K562 (cell line): ENCODE data around the gene ECSCR. TPM values are rescaled to one million over a fixed set of nuclear protein-coding genes. Genes with fewer than 3 reads are reported as not detected.

Experiments
- CEBPG ChIP-seq, 3 experiments: fragments of 200-800 bp in 1 of 3; sonication (Bioruptor generic) in 1 of 3; sonication (generic) in 1 of 3; formaldehyde crosslinking in 1 of 3; IDR thresholded peaks in 2 of 3; conservative IDR thresholded peaks in 1 of 3; 2 replicates each; pipeline versions ENCODE4 v1.6.1 to v1.8.0; 2016 to 2022; ENCODE audit warnings: missing compliant biosample characterization in 2 of 3, missing genetic modification characterization in 2 of 3, mild to moderate bottlenecking in 1 of 3, missing genetic modification reagents in 1 of 3
- CXXC5 ChIP-seq: fragments of 250-450 bp; sonication (Bioruptor Pico); IDR thresholded peaks from 2 replicates; pipeline ENCODE4 v1.8.0; 2022; ENCODE audit warnings: inconsistent platforms, mild to moderate bottlenecking, moderate library complexity
- DPF2 ChIP-seq: fragments of 450-650 bp; IDR thresholded peaks from 2 replicates; pipeline ENCODE4 v1.6.1; 2016
- ETV1 ChIP-seq: fragments of 450-650 bp; conservative IDR thresholded peaks from 2 replicates; pipeline ENCODE4 v1.6.1; 2016; ENCODE audit warnings: missing genetic modification characterization, control low read depth, low read depth, missing compliant biosample characterization
- FOXJ2 ChIP-seq: fragments of 200-800 bp; sonication (Bioruptor generic); IDR thresholded peaks from 2 replicates; pipeline ENCODE4 v1.6.1; 2016; ENCODE audit warnings: missing genetic modification characterization, missing compliant biosample characterization
- FOXK2 ChIP-seq, 2 experiments: fragments of 450-650 bp; IDR thresholded peaks in 1 of 2; conservative IDR thresholded peaks in 1 of 2; 2 replicates each; pipeline ENCODE4 v1.6.1; 2016; ENCODE audit warnings: low read depth in 2 of 2, mild to moderate bottlenecking in 1 of 2
- FOXM1 ChIP-seq, 2 experiments: fragments of 450-650 bp in 1 of 2; sonication (generic) in 1 of 2; formaldehyde crosslinking in 1 of 2; IDR thresholded peaks; 2 replicates each; pipeline versions ENCODE4 v1.6.1 to v1.9.0; 2017 to 2022; ENCODE audit warnings: low read depth in 2 of 2, mild to moderate bottlenecking in 2 of 2, missing genetic modification reagents in 1 of 2, moderate library complexity in 1 of 2
- NRF1 ChIP-seq, 2 experiments: fragments of 450-650 bp; IDR thresholded peaks in 1 of 2; conservative IDR thresholded peaks in 1 of 2; 2 replicates each; pipeline ENCODE4 v1.6.1; 2014; ENCODE audit warnings: mild to moderate bottlenecking in 2 of 2
- RAD21 ChIP-seq, 2 experiments: fragments of 250-450 bp in 1 of 2; fragments of 450-650 bp in 1 of 2; sonication (Bioruptor Pico) in 1 of 2; formaldehyde crosslinking in 1 of 2; IDR thresholded peaks in 1 of 2; conservative IDR thresholded peaks in 1 of 2; 2 replicates each; pipeline versions ENCODE4 v1.4.0 to v1.8.0; 2020 to 2022; ENCODE audit warnings: mild to moderate bottlenecking in 2 of 2, moderate library complexity in 1 of 2
- STAT5B ChIP-seq: fragments of 250-450 bp; sonication (Bioruptor Pico); IDR thresholded peaks from 2 replicates; pipeline ENCODE4 v1.8.0; 2021; ENCODE audit warnings: mild to moderate bottlenecking, inconsistent platforms
- ZNF778 ChIP-seq: fragments of 450-650 bp; formaldehyde crosslinking; IDR thresholded peaks from 2 replicates; pipeline ENCODE4 v1.4.0; 2020; ENCODE audit warnings: mild to moderate bottlenecking, moderate library complexity
- polyA plus RNA-seq, 8 experiments: library from polyadenylated mRNA; depleted of rRNA in 4 of 8; stranded (reverse) in 5 of 8; unstranded in 3 of 8; fragments of >200 nt; fragmentation: Nextera tagmentation in 2 of 8; fragmentation: Illumina TruSeq in 1 of 8; extraction: Ambion mirVana in 2 of 8; extraction: Trizol in 1 of 8; gene quantifications; 2 replicates each; pipeline versions ENCODE4 v1.2.1 to v1.2.3, GENCODE V29; 2011 to 2014; ENCODE audit warnings: inconsistent platforms in 1 of 8, missing spikeins in 1 of 8
- total RNA-seq, 7 experiments: library from RNA; depleted of rRNA in 6 of 7; stranded (reverse); fragments of >200 nt in 6 of 7; fragmentation: Illumina TruSeq in 2 of 7; extraction: Trizol in 2 of 7; gene quantifications; 2 replicates each; pipeline versions ENCODE4 v1.2.1 to v1.2.3, GENCODE V29; 2011 to 2021; ENCODE audit warnings: low replicate concordance in 1 of 7
- TF ChIP-seq, protein P1 (sequence below): fragments of 450-650 bp; IDR thresholded peaks from 2 replicates; pipeline ENCODE4 v1.6.1; 2016; ENCODE audit warnings: borderline replicate concordance
- TF ChIP-seq, protein P2 (sequence below): fragments of 250-450 bp; sonication (Bioruptor Pico); IDR thresholded peaks from 2 replicates; pipeline ENCODE4 v1.4.0; 2020; ENCODE audit warnings: mild to moderate bottlenecking
- TF ChIP-seq, protein P3 (sequence below): fragments of 250-450 bp; sonication (Bioruptor Pico); IDR thresholded peaks from 2 replicates; pipeline ENCODE4 v1.5.0; 2021
- TF ChIP-seq, protein P4 (sequence below): fragments of 450-650 bp; IDR thresholded peaks from 2 replicates; pipeline ENCODE4 v1.6.1; 2016; ENCODE audit warnings: mild to moderate bottlenecking
- TF ChIP-seq, protein P5 (sequence below), 2 experiments: IDR thresholded peaks; 2 replicates each; pipeline ENCODE4 v1.6.1; 2011; ENCODE audit warnings: borderline replicate concordance in 1 of 2, control low read depth in 1 of 2, low read depth in 1 of 2, low read length in 1 of 2, mild to moderate bottlenecking in 1 of 2, mixed read lengths in 1 of 2, moderate library complexity in 1 of 2; ENCODE audit not compliant: insufficient read depth in 1 of 2, insufficient read length in 1 of 2, poor library complexity in 1 of 2, severe bottlenecking in 1 of 2; ENCODE audit errors: extremely low read depth in 1 of 2

Gene ECSCR
- total and polyA plus RNA-seq, 9 of the 15 experiments (the other 6 are each of a cell fraction or from before 2014, with no cell fraction given) = 0.10 to 0.25 (median 0.13) TPM; not detected in 6

DNA sequence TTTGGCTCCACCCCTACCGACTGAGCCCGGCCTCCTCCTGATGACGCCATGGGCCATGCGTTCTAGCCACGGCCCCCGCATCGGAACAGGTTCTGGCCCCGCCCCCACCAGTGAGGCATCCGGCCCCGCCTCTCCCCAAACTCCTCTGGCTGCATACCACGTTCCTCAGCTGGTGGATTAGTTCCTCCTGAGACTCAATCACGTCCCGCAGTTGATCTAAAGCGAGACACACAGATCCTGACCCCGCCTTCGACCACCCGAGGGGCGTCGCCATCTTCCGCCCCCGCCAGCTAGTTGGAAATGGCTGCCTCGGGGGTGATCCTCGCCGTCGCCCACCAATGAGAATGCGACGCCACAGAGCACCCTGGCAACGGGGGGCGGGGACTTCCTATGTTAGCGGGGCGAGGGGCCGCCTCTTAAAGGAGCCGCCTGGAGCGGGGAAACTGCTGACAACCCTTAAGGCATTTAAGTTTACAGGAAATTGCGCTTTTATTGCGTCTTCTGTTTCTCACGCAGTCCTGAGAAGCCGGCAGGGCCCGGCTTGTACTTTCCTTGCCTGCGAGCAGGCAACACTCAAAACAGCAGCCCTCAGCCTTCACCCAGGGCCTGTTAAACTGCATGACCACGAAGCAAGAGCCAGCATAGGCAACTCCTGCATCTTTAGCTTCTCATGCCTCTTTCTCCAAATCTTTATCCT is 58.6 kb downstream of the ECSCR start, which contains the start of gene SPATA24 (continued):
- TF ChIP-seq DPF2 = peak; percentile 63; the same call in 1 of the 2 replicates
- TF ChIP-seq RAD21 (CRISPR knock-in tag; conservative IDR thresholded peaks at IDR 0.05 in 1 of 2, IDR thresholded peaks at IDR 0.05 in 1 of 2) = no peak
- peak; percentile 70 for TF ChIP-seq ETV1 (tag)
- TF ChIP-seq CEBPG (CRISPR knock-in tag; IDR thresholded peaks at IDR 0.05) = peak; percentile 71
- TF ChIP-seq CEBPG (tag; conservative IDR thresholded peaks at IDR 0.05 in 1 of 2, IDR thresholded peaks at IDR 0.05 in 1 of 2) = peak in 1 of 2 experiments; percentile 79; a peak in 2 of 4 replicates
- TF ChIP-seq, protein P1, sequence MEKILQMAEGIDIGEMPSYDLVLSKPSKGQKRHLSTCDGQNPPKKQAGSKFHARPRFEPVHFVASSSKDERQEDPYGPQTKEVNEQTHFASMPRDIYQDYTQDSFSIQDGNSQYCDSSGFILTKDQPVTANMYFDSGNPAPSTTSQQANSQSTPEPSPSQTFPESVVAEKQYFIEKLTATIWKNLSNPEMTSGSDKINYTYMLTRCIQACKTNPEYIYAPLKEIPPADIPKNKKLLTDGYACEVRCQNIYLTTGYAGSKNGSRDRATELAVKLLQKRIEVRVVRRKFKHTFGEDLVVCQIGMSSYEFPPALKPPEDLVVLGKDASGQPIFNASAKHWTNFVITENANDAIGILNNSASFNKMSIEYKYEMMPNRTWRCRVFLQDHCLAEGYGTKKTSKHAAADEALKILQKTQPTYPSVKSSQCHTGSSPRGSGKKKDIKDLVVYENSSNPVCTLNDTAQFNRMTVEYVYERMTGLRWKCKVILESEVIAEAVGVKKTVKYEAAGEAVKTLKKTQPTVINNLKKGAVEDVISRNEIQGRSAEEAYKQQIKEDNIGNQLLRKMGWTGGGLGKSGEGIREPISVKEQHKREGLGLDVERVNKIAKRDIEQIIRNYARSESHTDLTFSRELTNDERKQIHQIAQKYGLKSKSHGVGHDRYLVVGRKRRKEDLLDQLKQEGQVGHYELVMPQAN = peak; percentile 98
- TF ChIP-seq CXXC5 (CRISPR knock-in tag) = peak; percentile 95
- peak; percentile 43; the same call in 1 of the 2 replicates for TF ChIP-seq FOXM1 (IDR thresholded peaks at IDR 0.05; ENCODE audit: low read depth)
- TF ChIP-seq FOXM1 (CRISPR knock-in tag; IDR thresholded peaks at IDR 0.05; ENCODE audit: low read depth) = no peak
- TF ChIP-seq ZNF778 (CRISPR knock-in tag) = no peak
- TF ChIP-seq, protein P2, sequence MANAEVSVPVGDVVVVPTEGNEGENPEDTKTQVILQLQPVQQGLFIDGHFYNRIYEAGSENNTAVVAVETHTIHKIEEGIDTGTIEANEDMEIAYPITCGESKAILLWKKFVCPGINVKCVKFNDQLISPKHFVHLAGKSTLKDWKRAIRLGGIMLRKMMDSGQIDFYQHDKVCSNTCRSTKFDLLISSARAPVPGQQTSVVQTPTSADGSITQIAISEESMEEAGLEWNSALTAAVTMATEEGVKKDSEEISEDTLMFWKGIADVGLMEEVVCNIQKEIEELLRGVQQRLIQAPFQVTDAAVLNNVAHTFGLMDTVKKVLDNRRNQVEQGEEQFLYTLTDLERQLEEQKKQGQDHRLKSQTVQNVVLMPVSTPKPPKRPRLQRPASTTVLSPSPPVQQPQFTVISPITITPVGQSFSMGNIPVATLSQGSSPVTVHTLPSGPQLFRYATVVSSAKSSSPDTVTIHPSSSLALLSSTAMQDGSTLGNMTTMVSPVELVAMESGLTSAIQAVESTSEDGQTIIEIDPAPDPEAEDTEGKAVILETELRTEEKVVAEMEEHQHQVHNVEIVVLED (CRISPR knock-in tag) = no peak
- TF ChIP-seq FOXJ2 (tag) = peak; percentile 59; the same call in 1 of the 2 replicates
- TF ChIP-seq, protein P3, sequence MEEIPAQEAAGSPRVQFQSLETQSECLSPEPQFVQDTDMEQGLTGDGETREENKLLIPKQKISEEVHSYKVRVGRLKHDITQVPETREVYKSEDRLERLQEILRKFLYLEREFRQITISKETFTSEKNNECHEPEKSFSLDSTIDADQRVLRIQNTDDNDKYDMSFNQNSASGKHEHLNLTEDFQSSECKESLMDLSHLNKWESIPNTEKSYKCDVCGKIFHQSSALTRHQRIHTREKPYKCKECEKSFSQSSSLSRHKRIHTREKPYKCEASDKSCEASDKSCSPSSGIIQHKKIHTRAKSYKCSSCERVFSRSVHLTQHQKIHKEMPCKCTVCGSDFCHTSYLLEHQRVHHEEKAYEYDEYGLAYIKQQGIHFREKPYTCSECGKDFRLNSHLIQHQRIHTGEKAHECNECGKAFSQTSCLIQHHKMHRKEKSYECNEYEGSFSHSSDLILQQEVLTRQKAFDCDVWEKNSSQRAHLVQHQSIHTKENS (CRISPR knock-in tag) = no peak
- TF ChIP-seq NRF1 (conservative IDR thresholded peaks at IDR 0.05 in 1 of 2, IDR thresholded peaks at IDR 0.05 in 1 of 2) = peak; percentile 47 to 57
- TF ChIP-seq, protein P4, sequence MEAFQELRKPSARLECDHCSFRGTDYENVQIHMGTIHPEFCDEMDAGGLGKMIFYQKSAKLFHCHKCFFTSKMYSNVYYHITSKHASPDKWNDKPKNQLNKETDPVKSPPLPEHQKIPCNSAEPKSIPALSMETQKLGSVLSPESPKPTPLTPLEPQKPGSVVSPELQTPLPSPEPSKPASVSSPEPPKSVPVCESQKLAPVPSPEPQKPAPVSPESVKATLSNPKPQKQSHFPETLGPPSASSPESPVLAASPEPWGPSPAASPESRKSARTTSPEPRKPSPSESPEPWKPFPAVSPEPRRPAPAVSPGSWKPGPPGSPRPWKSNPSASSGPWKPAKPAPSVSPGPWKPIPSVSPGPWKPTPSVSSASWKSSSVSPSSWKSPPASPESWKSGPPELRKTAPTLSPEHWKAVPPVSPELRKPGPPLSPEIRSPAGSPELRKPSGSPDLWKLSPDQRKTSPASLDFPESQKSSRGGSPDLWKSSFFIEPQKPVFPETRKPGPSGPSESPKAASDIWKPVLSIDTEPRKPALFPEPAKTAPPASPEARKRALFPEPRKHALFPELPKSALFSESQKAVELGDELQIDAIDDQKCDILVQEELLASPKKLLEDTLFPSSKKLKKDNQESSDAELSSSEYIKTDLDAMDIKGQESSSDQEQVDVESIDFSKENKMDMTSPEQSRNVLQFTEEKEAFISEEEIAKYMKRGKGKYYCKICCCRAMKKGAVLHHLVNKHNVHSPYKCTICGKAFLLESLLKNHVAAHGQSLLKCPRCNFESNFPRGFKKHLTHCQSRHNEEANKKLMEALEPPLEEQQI = no peak
- no peak for TF ChIP-seq STAT5B (CRISPR knock-in tag)
- no peak; a peak in 1 of 4 replicates for TF ChIP-seq FOXK2 (conservative IDR thresholded peaks at IDR 0.05 in 1 of 2, IDR thresholded peaks at IDR 0.05 in 1 of 2; ENCODE audit: low read depth in 2 of 2)
- TF ChIP-seq, protein P5, sequence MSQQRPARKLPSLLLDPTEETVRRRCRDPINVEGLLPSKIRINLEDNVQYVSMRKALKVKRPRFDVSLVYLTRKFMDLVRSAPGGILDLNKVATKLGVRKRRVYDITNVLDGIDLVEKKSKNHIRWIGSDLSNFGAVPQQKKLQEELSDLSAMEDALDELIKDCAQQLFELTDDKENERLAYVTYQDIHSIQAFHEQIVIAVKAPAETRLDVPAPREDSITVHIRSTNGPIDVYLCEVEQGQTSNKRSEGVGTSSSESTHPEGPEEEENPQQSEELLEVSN (IDR thresholded peaks at IDR 0.05; ENCODE audit: borderline replicate concordance in 1 of 2, extremely low read depth in 1 of 2, insufficient read depth in 1 of 2, insufficient read length in 1 of 2, low read depth in 1 of 2, low read length in 1 of 2, poor library complexity in 1 of 2, severe bottlenecking in 1 of 2) = peak; percentile 20 to 26
- TF ChIP-seq, all 486 proteins: peak for 114
